G401 (cell line): Measurements from ENCODE around the gene KAZALD1. TPM values are rescaled to one million over a fixed set of nuclear protein-coding genes. Genes with fewer than 3 reads are reported as not detected.

Source experiments
- DNase-seq: peaks from one replicate; pipeline ENCODE4 v3.0.0-alpha.2; 2015; ENCODE audit warnings: low spot score
- in situ Hi-C: cut with HindIII; loops from 2 replicates; pipeline ENCODE4 v1.10.0; 2016; ENCODE audit warnings: low sequenced_read_pairs, mixed read lengths
- total RNA-seq: library from RNA; depleted of rRNA; stranded (reverse); fragments of >200 nt; shearing (Covaris generic); gene quantifications from 2 replicates; pipeline ENCODE4 v1.2.3, GENCODE V29; 2014

KAZALD1 gene
- total RNA-seq, 1 experiment from 2014 or later = 105 TPM

GRCh38 chr10:101044117-101044516 is 17.7 kb upstream of the KAZALD1 start:
- DNase-seq = no peak
- in situ Hi-C loops = no loop called here

- no peak for DNase-seq
- in situ Hi-C loops = no loop called here
These were observed 15.2 kb upstream of the KAZALD1 start for GRCh38 chr10:101046332-101047238.

- DNase-seq = no peak
- in situ Hi-C loops = no loop called here
These were observed 14.5 kb upstream of the KAZALD1 start for GRCh38 chr10:101047268-101047667.

GRCh38 chr10:101047961-101048892 is 13.6 kb upstream of the KAZALD1 start:
- DNase-seq = no peak
- in situ Hi-C loops = no loop called here

GRCh38 chr10:101050208-101051069 is 11.3 kb upstream of the KAZALD1 start:
- no peak for DNase-seq
- in situ Hi-C loops = no loop called here

- DNase-seq = no peak
- in situ Hi-C loops = no loop called here
These were observed 9.5 kb upstream of the KAZALD1 start for GRCh38 chr10:101052285-101052684.

- in situ Hi-C loops = no loop called here
- DNase-seq = no peak
These were observed 8.3 kb upstream of the KAZALD1 start for GRCh38 chr10:101053516-101053915.

GRCh38 chr10:101054351-101054750 is 7.4 kb upstream of the KAZALD1 start:
- no peak for DNase-seq
- in situ Hi-C loops = no loop called here

- DNase-seq = no peak
- in situ Hi-C loops = no loop called here
These were observed 6.9 kb upstream of the KAZALD1 start for GRCh38 chr10:101054876-101055275.

- in situ Hi-C loops = no loop called here
- DNase-seq = no peak
These were observed 6.4 kb upstream of the KAZALD1 start for GRCh38 chr10:101055411-101055810.

- no peak for DNase-seq
- in situ Hi-C loops = no loop called here
These were observed 5.2 kb upstream of the KAZALD1 start for GRCh38 chr10:101056365-101057151.

- DNase-seq = peak; percentile 93
- in situ Hi-C loops = no loop called here
These were observed 1.5 kb upstream of the KAZALD1 start for GRCh38 chr10:101060036-101060950.

GRCh38 chr10:101060951-101061623 is 702 bp upstream of the KAZALD1 start:
- DNase-seq = peak; percentile 84
- in situ Hi-C loops = no loop called here

GRCh38 chr10:101062232-101063049 is 652 bp downstream of the KAZALD1 start:
- no peak for DNase-seq
- in situ Hi-C loops = no loop called here

- DNase-seq = no peak
- in situ Hi-C loops = no loop called here
These were observed 1.3 kb downstream of the KAZALD1 start for GRCh38 chr10:101063050-101063525.
